Measurements from ENCODE around the gene EIF2S3B.

The EIF2S3B gene

DNA sequence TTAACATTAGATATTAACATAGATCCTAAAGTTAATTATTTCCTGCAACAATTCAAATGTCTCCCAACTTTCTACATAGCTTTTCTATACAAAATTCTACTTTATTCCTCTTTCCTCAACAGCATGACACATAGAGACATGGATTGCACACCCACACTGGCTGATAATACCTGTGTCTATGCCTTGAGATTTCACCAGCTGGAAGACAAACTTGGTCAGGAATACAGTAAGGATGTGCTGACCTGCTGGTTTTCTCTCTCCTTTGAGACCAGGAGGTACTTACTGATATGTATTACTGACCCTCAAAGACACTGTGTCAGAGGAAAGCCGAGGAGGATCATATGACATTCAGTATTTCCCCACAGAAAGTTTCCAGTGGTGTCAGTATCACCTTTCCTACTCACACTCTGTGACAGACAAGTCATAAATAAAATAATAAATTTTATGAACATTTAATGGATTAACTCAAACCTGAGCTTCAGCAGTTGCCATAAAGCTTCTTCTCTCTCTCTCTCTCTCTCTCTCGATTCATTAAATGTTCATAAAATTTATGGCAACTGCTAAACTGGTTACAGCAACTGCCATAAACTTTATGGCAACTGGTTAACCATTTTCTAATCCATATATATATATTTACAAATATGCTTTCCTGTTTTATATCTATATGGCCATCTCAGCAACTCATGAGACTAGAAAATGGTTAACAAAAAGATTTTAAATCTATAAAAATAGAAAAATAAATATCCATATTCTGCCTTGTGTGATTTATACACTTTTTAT lies 22.7 kb downstream of the EIF2S3B start:
- TF ChIP-seq, protein P1, sequence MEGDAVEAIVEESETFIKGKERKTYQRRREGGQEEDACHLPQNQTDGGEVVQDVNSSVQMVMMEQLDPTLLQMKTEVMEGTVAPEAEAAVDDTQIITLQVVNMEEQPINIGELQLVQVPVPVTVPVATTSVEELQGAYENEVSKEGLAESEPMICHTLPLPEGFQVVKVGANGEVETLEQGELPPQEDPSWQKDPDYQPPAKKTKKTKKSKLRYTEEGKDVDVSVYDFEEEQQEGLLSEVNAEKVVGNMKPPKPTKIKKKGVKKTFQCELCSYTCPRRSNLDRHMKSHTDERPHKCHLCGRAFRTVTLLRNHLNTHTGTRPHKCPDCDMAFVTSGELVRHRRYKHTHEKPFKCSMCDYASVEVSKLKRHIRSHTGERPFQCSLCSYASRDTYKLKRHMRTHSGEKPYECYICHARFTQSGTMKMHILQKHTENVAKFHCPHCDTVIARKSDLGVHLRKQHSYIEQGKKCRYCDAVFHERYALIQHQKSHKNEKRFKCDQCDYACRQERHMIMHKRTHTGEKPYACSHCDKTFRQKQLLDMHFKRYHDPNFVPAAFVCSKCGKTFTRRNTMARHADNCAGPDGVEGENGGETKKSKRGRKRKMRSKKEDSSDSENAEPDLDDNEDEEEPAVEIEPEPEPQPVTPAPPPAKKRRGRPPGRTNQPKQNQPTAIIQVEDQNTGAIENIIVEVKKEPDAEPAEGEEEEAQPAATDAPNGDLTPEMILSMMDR (IDR thresholded peaks at IDR 0.05; ENCODE audit: low read depth, low read length, missing control alignments): no peak
- DNase-seq (ENCODE audit: low read depth): no peak
- no peak overlapping the region for H3K4me3 ChIP-seq (ENCODE audit: low read depth, low read length)

DNA sequence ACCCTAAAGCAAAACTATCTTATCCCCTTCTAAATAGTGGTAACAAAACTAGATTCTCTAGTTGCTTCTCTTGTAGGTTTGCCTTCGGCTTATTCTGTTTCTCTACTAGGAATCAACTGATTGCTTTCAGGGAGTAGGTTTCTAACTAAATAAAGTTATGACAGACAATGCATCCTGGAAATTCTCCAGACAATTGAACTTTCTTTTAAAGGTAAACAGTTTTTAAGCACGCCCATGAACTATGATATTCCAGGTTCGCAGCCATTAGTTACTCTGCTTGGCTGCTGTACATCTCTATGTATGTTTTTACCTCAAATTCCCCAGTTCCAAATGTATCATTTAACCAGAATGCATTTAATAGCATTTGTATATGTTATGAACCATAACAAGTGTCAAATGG lies 23.9 kb downstream of the EIF2S3B start:
- DNase-seq (ENCODE audit: low read depth): no peak
- TF ChIP-seq, protein P1 (IDR thresholded peaks at IDR 0.05; ENCODE audit: low read depth, low read length, missing control alignments): no peak
- H3K4me3 ChIP-seq (ENCODE audit: low read depth, low read length): no peak overlapping the region

DNA sequence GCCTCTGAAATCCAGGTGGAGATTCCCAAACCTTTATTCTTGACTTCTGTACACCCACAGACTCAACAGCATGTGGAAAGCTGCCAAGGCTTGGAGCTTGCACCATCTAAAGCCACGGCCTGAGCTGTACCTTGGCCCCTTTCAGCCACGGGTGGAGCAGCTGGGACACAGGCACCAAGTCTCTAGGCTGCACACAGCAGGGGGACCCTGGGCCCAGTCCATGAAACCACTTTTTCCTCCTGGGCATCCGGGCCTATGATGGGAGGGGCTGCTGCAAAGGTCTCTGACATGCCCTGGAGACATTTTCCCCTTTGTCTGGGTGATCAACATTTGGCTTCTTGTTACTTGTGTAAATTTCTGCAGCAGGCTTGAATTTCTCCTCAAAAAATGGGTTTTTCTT lies 32.0 kb downstream of the EIF2S3B start:
- TF ChIP-seq, protein P1 (IDR thresholded peaks at IDR 0.05; ENCODE audit: low read depth, low read length, missing control alignments): no peak
- DNase-seq (ENCODE audit: low read depth): no peak
- H3K4me3 ChIP-seq (ENCODE audit: low read depth, low read length): no peak overlapping the region

DNA sequence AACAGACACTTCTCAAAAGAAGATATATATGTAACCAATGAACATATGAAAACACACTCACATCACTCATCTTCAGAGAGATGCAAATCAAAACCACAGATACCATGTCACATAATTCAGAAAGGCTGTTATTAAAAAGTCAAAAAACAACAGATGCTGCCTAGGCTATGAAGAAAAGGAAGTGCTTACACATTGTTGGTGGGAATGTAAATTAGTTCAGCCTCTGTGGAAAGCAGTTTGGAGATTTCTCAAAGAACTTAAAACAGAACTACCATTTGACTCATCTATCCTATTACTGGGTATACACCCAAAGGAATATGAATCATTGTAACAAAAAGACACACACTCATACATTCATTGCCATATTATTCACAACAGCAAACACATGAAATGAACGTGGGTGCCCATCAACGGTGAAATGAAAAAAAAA lies 35.1 kb downstream of the EIF2S3B start:
- DNase-seq (ENCODE audit: low read depth): no peak
- H3K4me3 ChIP-seq (ENCODE audit: low read depth, low read length): no peak overlapping the region

GRCh38 chr12:10543499-10543898 lies 37.8 kb downstream of the EIF2S3B start:
- DNase-seq (ENCODE audit: low read depth): no peak
- TF ChIP-seq, protein P1 (IDR thresholded peaks at IDR 0.05; ENCODE audit: low read depth, low read length, missing control alignments): no peak

More for the DNA sequence above, 35.1 kb downstream of the EIF2S3B start:
- TF ChIP-seq, protein P1 (IDR thresholded peaks at IDR 0.05; ENCODE audit: low read depth, low read length, missing control alignments): no peak

DNA sequence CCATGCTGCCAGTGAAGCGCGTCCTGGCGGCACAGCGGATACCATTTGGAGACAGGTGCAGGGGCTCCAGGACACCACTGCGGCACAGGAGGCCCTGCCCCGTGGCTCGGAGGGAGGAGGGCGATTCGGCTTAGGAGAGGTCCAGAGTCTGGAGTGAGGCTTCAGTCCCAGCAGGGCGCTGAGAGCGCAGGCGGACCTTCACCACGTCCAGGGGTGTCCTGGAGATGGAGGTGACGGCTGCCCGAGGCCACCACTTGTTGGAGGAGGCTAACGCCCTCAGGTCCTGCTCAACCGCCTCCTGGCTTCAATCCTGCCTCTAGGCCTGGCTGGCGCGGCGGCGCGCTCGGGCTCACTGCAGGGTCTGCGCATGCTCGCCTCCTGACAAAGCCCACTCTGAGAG lies 45.7 kb downstream of the EIF2S3B start:
- TF ChIP-seq, protein P1 (IDR thresholded peaks at IDR 0.05; ENCODE audit: low read depth, low read length, missing control alignments): no peak
- DNase-seq (ENCODE audit: low read depth): no peak
- no peak overlapping the region for H3K4me3 ChIP-seq (ENCODE audit: low read depth, low read length)

More at GRCh38 chr12:10543499-10543898, 37.8 kb downstream of the EIF2S3B start:
- H3K4me3 ChIP-seq (ENCODE audit: low read depth, low read length): no peak overlapping the region

GRCh38 chr12:10553148-10553547 lies 47.5 kb downstream of the EIF2S3B start:
- no peak for DNase-seq (ENCODE audit: low read depth)
- TF ChIP-seq, protein P1 (IDR thresholded peaks at IDR 0.05; ENCODE audit: low read depth, low read length, missing control alignments): no peak
- H3K4me3 ChIP-seq (ENCODE audit: low read depth, low read length): no peak overlapping the region

All from GM12864 (cell line).